ENCODE data around the gene HOTAIR. TPM values are rescaled to one million over a fixed set of nuclear protein-coding genes. Genes with fewer than 3 reads are reported as not detected.
A peak's percentile ranks its signal among the peaks of the same experiment; 100 is the strongest.

The HOTAIR gene
- total RNA-seq, 3 donors from 2014 or later, result not detected

- DNase-seq (peak; percentile 82 to 91 (median 89)), ATAC-seq (peak; percentile 93)
- intact Hi-C loops (cut with DNase I, micrococcal nuclease), result loop anchor here (5.0 kb wide), 2 partner anchors 186 to 196 kb away; no protein-coding TSS in a partner anchor
- Histone ChIP-seq H3K36me3 (ENCODE audit: low read depth) (no peaks in the 10 kb centered on the region), H3K4me3 (no peak overlapping the region), H3K9me3 (no peaks in the 10 kb centered on the region), H3K4me1 (ENCODE audit: low read depth) (peaks cover 5% of the 10 kb centered on the region)
- peak; percentile 73 for TF ChIP-seq CTCF (IDR thresholded peaks at IDR 0.05)
Observed at GRCh38 chr12:54005853-54006558, 31.3 kb upstream of the HOTAIR start.

GRCh38 chr12:54005531-54005852 lies 30.7 kb upstream of the HOTAIR start:
- H3K36me3 ChIP-seq (ENCODE audit: low read depth), result no peaks in the 10 kb centered on the region
- TF ChIP-seq CTCF (IDR thresholded peaks at IDR 0.05), result no peak

GRCh38 chr12:54004841-54005530 lies 30.2 kb upstream of the HOTAIR start:
- ATAC-seq, result no peak
- no peaks in the 10 kb centered on the region for H3K36me3 ChIP-seq (ENCODE audit: low read depth)
- intact Hi-C loops (cut with DNase I, micrococcal nuclease), result loop anchor here (5.0 kb wide), 2 partner anchors 187 to 197 kb away; no protein-coding TSS in a partner anchor
- H3K4me3 ChIP-seq, result no peak overlapping the region
- no peak for TF ChIP-seq CTCF (IDR thresholded peaks at IDR 0.05)
- peaks cover 10% of the 10 kb centered on the region for H3K4me1 ChIP-seq (ENCODE audit: low read depth)
- no peaks in the 10 kb centered on the region for H3K9me3 ChIP-seq
- peak in 1 of 3 donors; percentile 47 for DNase-seq

More at GRCh38 chr12:54005531-54005852, 30.7 kb upstream of the HOTAIR start:
- DNase-seq (peak in 1 of 3 donors; percentile 47), ATAC-seq (no peak)
- intact Hi-C loops (cut with DNase I, micrococcal nuclease), result loop anchor here (5.0 kb wide), 2 partner anchors 187 to 197 kb away; no protein-coding TSS in a partner anchor
- Histone ChIP-seq H3K4me1 (ENCODE audit: low read depth) (peaks cover 5% of the 10 kb centered on the region), H3K9me3 (no peaks in the 10 kb centered on the region), H3K4me3 (no peak overlapping the region)

GRCh38 chr12:54004063-54004840 lies 29.5 kb upstream of the HOTAIR start:
- no peaks in the 10 kb centered on the region for H3K9me3 ChIP-seq
- no peak for ATAC-seq
- intact Hi-C loops (cut with DNase I, micrococcal nuclease), result no loop called here
- no peaks in the 10 kb centered on the region for H3K36me3 ChIP-seq (ENCODE audit: low read depth)
- TF ChIP-seq CTCF (IDR thresholded peaks at IDR 0.05), result no peak
- H3K4me1 ChIP-seq (ENCODE audit: low read depth), result peaks cover 12% of the 10 kb centered on the region
- DNase-seq, result peak in 1 of 3 donors; percentile 39
- no peak overlapping the region for H3K4me3 ChIP-seq

- no peaks in the 10 kb centered on the region for H3K9me3 ChIP-seq
- no peak overlapping the region for H3K4me3 ChIP-seq
- TF ChIP-seq CTCF (IDR thresholded peaks at IDR 0.05), result no peak
- no peaks in the 10 kb centered on the region for H3K36me3 ChIP-seq (ENCODE audit: low read depth)
- H3K4me1 ChIP-seq (ENCODE audit: low read depth), result peaks cover 9% of the 10 kb centered on the region
- DNase-seq (peak in 1 of 3 donors; percentile 18), ATAC-seq (no peak)
- intact Hi-C loops (cut with DNase I, micrococcal nuclease), result no loop called here
Observed at GRCh38 chr12:54003625-54004024, 28.9 kb upstream of the HOTAIR start.
